Measurements from ENCODE around the gene DICER1.

Gene DICER1

GRCh38 chr14:95047754-95048153 lies 109.6 kb downstream of the DICER1 start:
- no peak overlapping the region for H3K4me3 ChIP-seq (ENCODE audit: low read depth, low read length)
- ChIA-PET POLR2A (no interaction called here), CTCF (no interaction called here)
- DNase-seq (ENCODE audit: low read depth, low spot score) = no peak
- TF ChIP-seq CTCF (IDR thresholded peaks at IDR 0.05; ENCODE audit: insufficient read depth, low read length, missing control alignments) = no peak

- CTCF ChIA-PET = no interaction called here
- no peak for TF ChIP-seq CTCF (IDR thresholded peaks at IDR 0.05; ENCODE audit: insufficient read depth, low read length, missing control alignments)
- no peak for DNase-seq (ENCODE audit: low read depth, low spot score)
- POLR2A ChIA-PET = no interaction called here
- no peak overlapping the region for H3K4me3 ChIP-seq (ENCODE audit: low read depth, low read length)
Measured at GRCh38 chr14:95046711-95047681, 110.3 kb downstream of the DICER1 start.

- no peak for DNase-seq (ENCODE audit: low read depth, low spot score)
- CTCF ChIA-PET = no interaction called here
- no peak overlapping the region for H3K4me3 ChIP-seq (ENCODE audit: low read depth, low read length)
- TF ChIP-seq CTCF (IDR thresholded peaks at IDR 0.05; ENCODE audit: insufficient read depth, low read length, missing control alignments) = no peak
- POLR2A ChIA-PET = no interaction called here
Measured at GRCh38 chr14:95045836-95046430, 111.4 kb downstream of the DICER1 start.

GRCh38 chr14:95045106-95045701 lies 112.1 kb downstream of the DICER1 start:
- no peak overlapping the region for H3K4me3 ChIP-seq (ENCODE audit: low read depth, low read length)
- TF ChIP-seq CTCF (IDR thresholded peaks at IDR 0.05; ENCODE audit: insufficient read depth, low read length, missing control alignments) = no peak
- ChIA-PET POLR2A (no interaction called here), CTCF (no interaction called here)
- DNase-seq (ENCODE audit: low read depth, low spot score) = no peak

- ChIA-PET CTCF (no interaction called here), POLR2A (no interaction called here)
- no peak overlapping the region for H3K4me3 ChIP-seq (ENCODE audit: low read depth, low read length)
- no peak for DNase-seq (ENCODE audit: low read depth, low spot score)
- no peak for TF ChIP-seq CTCF (IDR thresholded peaks at IDR 0.05; ENCODE audit: insufficient read depth, low read length, missing control alignments)
Measured at GRCh38 chr14:95044463-95045105, 112.7 kb downstream of the DICER1 start.
